Calu3 (cell line): ENCODE measurements around the gene WASHC4. TPM values are rescaled to one million over a fixed set of nuclear protein-coding genes. Genes with fewer than 3 reads are reported as not detected.
A peak's percentile ranks its signal among the peaks of the same experiment; 100 is the strongest.

Experiments
- BruUV-seq: library from RNA; stranded (reverse); fragments of 400-500 nt; replicated peaks from 2 replicates; lab custom pipeline; 2021; lab: Mats Ljungman, UMichigan
- CTCF ChIA-PET: fragments of 300-600 bp; sonication (Branson Sonifier 250); formaldehyde crosslinking; loops from one replicate; lab custom pipeline; 2022; ENCODE audit warnings: antibody characterized with exemption; lab: Charles Lee
- DNase-seq: peaks from one replicate; pipeline ENCODE4 v3.0.0; 2022
- H3K27ac Mint-ChIP-seq: one replicate; pipeline ENCODE4 v1.8.0; 2022; ENCODE audit warnings: mixed read lengths; ENCODE audit not compliant: unreplicated experiment
- H3K27me3 Mint-ChIP-seq: one replicate; pipeline ENCODE4 v1.8.0; 2022; ENCODE audit warnings: mixed read lengths; ENCODE audit not compliant: unreplicated experiment
- H3K36me3 Mint-ChIP-seq: one replicate; pipeline ENCODE4 v1.8.0; 2022; ENCODE audit warnings: mild to moderate bottlenecking, moderate library complexity, mixed read lengths; ENCODE audit not compliant: insufficient read depth, unreplicated experiment
- H3K4me1 Mint-ChIP-seq: one replicate; pipeline ENCODE4 v1.8.0; 2022; ENCODE audit warnings: mild to moderate bottlenecking, low read depth, mixed read lengths; ENCODE audit not compliant: unreplicated experiment
- H3K4me3 Mint-ChIP-seq: one replicate; pipeline ENCODE4 v1.8.0; 2022; ENCODE audit warnings: mild to moderate bottlenecking, low read depth, moderate library complexity, mixed read lengths; ENCODE audit not compliant: unreplicated experiment
- H3K9me3 Mint-ChIP-seq: one replicate; pipeline ENCODE4 v1.8.0; 2022; ENCODE audit warnings: low read depth, mixed read lengths; ENCODE audit not compliant: unreplicated experiment
- intact Hi-C: fragments of 100-400 bp; cut with micrococcal nuclease; formaldehyde crosslinking; loops from one replicate; pipeline ENCODE4 v1.10.0; 2022; ENCODE audit not compliant: unreplicated experiment
- total RNA-seq: library from RNA; stranded (reverse); gene quantifications from 2 replicates; pipeline ENCODE4 v1.2.3, GENCODE V29; 2022
- TF ChIP-seq, protein P1 (sequence below): fragments of 200-600 bp; IDR thresholded peaks from one replicate; pipeline ENCODE4 v1.8.0; 2022; ENCODE audit warnings: antibody characterized with exemption; ENCODE audit not compliant: unreplicated experiment

Gene WASHC4
- total RNA-seq, 1 experiment from 2014 or later, result 73.0 TPM

GRCh38 chr12:105110851-105111250 lies 3.3 kb downstream of the WASHC4 start:
- intact Hi-C loops, result loop anchor here (5.0 kb wide), 1 partner anchor 36 kb away; no protein-coding TSS in a partner anchor

GRCh38 chr12:105113094-105113493 lies 5.6 kb downstream of the WASHC4 start:
- no peak overlapping the region for H3K4me3 Mint-ChIP-seq
- no TSS peak for BruUV-seq
- intact Hi-C loops, result loop anchor here (5.0 kb wide), 1 partner anchor 34 kb away; no protein-coding TSS in a partner anchor
- no peak overlapping the region for H3K27ac Mint-ChIP-seq
- CTCF ChIA-PET, result no interaction called here
- no peaks in the 10 kb centered on the region for H3K27me3 Mint-ChIP-seq
- TF ChIP-seq, protein P1, sequence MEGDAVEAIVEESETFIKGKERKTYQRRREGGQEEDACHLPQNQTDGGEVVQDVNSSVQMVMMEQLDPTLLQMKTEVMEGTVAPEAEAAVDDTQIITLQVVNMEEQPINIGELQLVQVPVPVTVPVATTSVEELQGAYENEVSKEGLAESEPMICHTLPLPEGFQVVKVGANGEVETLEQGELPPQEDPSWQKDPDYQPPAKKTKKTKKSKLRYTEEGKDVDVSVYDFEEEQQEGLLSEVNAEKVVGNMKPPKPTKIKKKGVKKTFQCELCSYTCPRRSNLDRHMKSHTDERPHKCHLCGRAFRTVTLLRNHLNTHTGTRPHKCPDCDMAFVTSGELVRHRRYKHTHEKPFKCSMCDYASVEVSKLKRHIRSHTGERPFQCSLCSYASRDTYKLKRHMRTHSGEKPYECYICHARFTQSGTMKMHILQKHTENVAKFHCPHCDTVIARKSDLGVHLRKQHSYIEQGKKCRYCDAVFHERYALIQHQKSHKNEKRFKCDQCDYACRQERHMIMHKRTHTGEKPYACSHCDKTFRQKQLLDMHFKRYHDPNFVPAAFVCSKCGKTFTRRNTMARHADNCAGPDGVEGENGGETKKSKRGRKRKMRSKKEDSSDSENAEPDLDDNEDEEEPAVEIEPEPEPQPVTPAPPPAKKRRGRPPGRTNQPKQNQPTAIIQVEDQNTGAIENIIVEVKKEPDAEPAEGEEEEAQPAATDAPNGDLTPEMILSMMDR, result no peak
- H3K36me3 Mint-ChIP-seq, result peaks cover 72% of the 10 kb centered on the region
- peaks cover 30% of the 10 kb centered on the region for H3K4me1 Mint-ChIP-seq
- H3K9me3 Mint-ChIP-seq, result no peaks in the 10 kb centered on the region
- DNase-seq, result no peak

More at GRCh38 chr12:105110851-105111250, 3.3 kb downstream of the WASHC4 start:
- H3K4me3 Mint-ChIP-seq, result peak overlapping the region; percentile 98
- peaks cover 39% of the 10 kb centered on the region for H3K4me1 Mint-ChIP-seq
- peak overlapping the region; percentile 39 for H3K27ac Mint-ChIP-seq
- no peaks in the 10 kb centered on the region for H3K9me3 Mint-ChIP-seq
- H3K27me3 Mint-ChIP-seq, result no peaks in the 10 kb centered on the region
- no peak for DNase-seq
- peaks cover 69% of the 10 kb centered on the region for H3K36me3 Mint-ChIP-seq
- TF ChIP-seq, protein P1, result no peak
- BruUV-seq, result no TSS peak
- CTCF ChIA-PET, result no interaction called here

- intact Hi-C loops, result no loop called here
- H3K4me1 Mint-ChIP-seq, result peaks cover 17% of the 10 kb centered on the region
- H3K9me3 Mint-ChIP-seq, result no peaks in the 10 kb centered on the region
- H3K27me3 Mint-ChIP-seq, result no peaks in the 10 kb centered on the region
- CTCF ChIA-PET, result no interaction called here
- H3K36me3 Mint-ChIP-seq, result peaks cover 79% of the 10 kb centered on the region
- no peak overlapping the region for H3K27ac Mint-ChIP-seq
- TF ChIP-seq, protein P1, result no peak
- no TSS peak for BruUV-seq
- H3K4me3 Mint-ChIP-seq, result no peak overlapping the region
- no peak for DNase-seq
These were observed 9.4 kb downstream of the WASHC4 start for GRCh38 chr12:105116969-105117368.

DNA sequence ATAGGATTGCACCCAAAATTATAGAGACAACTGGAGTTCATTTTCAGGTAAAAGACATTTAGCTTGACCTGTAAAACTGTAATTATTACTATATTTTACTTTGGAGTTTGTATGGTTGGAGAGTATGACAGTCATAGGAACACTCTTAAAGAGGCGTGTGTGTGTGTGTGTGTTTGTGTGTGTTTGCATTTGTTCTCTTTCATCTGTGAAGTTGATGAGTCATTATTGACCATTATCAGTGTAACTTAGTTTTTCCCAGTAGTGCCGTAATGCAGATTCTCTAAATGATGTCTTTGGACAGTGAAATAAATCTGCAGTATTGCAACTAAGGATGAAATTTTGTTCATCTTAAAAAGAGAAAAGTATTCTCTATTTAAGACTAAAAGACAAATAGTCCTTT lies 13.0 kb downstream of the WASHC4 start:
- no TSS peak for BruUV-seq
- Mint-ChIP-seq H3K4me1 (no peaks in the 10 kb centered on the region), H3K4me3 (no peak overlapping the region), H3K27ac (no peak overlapping the region), H3K9me3 (no peaks in the 10 kb centered on the region), H3K27me3 (no peaks in the 10 kb centered on the region), H3K36me3 (peaks cover 72% of the 10 kb centered on the region)
- CTCF ChIA-PET, result no interaction called here
- intact Hi-C loops, result no loop called here
- no peak for DNase-seq
- TF ChIP-seq, protein P1, result no peak
